HUES6 (cell line): Measurements from ENCODE around the gene LITAF.

Experiments used
- H3K27ac ChIP-seq: 2 replicates; pipeline ENCODE4 v1.7.0; 2013; ENCODE audit warnings: low read depth, mild to moderate bottlenecking, low read length, inconsistent platforms
- H3K27me3 ChIP-seq: 2 replicates; pipeline ENCODE4 v1.6.1; 2013; ENCODE audit warnings: low read length; ENCODE audit not compliant: control insufficient read depth, insufficient read depth
- H3K36me3 ChIP-seq: 2 replicates; pipeline ENCODE4 v1.6.1; 2013; ENCODE audit warnings: low read length; ENCODE audit not compliant: control insufficient read depth, insufficient read depth
- H3K4me1 ChIP-seq: 2 replicates; pipeline ENCODE4 v1.6.1; 2013; ENCODE audit warnings: low read length; ENCODE audit not compliant: control insufficient read depth, insufficient read depth
- H3K4me3 ChIP-seq: 2 replicates; pipeline ENCODE4 v1.5.1; 2013; ENCODE audit warnings: low read depth, low read length
- H3K9ac ChIP-seq: one replicate; pipeline ENCODE4 v1.6.1; 2013; ENCODE audit warnings: mild to moderate bottlenecking, low read length
- H3K9me3 ChIP-seq: 2 replicates; pipeline ENCODE4 v1.6.1; 2013; ENCODE audit warnings: low read depth, low read length; ENCODE audit not compliant: control insufficient read depth, insufficient read depth

LITAF gene

GRCh38 chr16:11502239-11502638 is 84.5 kb downstream of the LITAF start:
- H3K27me3 ChIP-seq = no peaks in the 10 kb centered on the region
- no peak overlapping the region for H3K27ac ChIP-seq
- no peaks in the 10 kb centered on the region for H3K9me3 ChIP-seq
- H3K9ac ChIP-seq = no peak overlapping the region
- H3K4me3 ChIP-seq = no peak overlapping the region
- H3K4me1 ChIP-seq = peaks cover 35% of the 10 kb centered on the region
- no peaks in the 10 kb centered on the region for H3K36me3 ChIP-seq

DNA sequence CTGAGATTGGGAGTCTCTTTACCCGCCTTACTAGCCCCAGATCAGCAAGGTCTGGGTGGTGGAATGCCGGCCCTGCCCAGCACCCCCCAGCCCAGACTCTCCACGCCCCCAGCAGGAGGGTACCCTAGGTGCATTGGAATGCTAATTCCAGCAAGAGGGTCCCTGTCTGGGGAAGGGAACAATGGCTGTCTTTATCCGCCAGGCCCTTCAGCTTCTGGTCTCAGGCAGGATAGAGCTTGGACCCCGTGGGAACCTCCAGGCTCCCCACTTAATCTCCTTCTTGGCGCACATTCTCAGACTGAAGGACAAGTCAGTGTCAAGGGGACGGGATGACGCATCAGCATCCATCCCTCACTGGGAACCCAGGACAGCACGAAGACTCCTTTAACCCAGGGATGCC is 85.1 kb downstream of the LITAF start:
- no peak overlapping the region for H3K27ac ChIP-seq
- H3K4me3 ChIP-seq = peak overlapping the region; percentile 35; the same call in 1 of the 2 replicates
- H3K9me3 ChIP-seq = no peaks in the 10 kb centered on the region
- no peaks in the 10 kb centered on the region for H3K27me3 ChIP-seq
- H3K36me3 ChIP-seq = no peaks in the 10 kb centered on the region
- no peak overlapping the region for H3K9ac ChIP-seq
- H3K4me1 ChIP-seq = peaks cover 41% of the 10 kb centered on the region

GRCh38 chr16:11500700-11501346 is 85.9 kb downstream of the LITAF start:
- Histone ChIP-seq H3K4me1 (peaks cover 38% of the 10 kb centered on the region), H3K4me3 (0 out of 2 replicates have a peak overlapping the region, but pooled peaks have one; percentile 10), H3K27ac (no peak overlapping the region), H3K9ac (peak overlapping the region; percentile 27), H3K9me3 (no peaks in the 10 kb centered on the region), H3K27me3 (no peaks in the 10 kb centered on the region), H3K36me3 (no peaks in the 10 kb centered on the region)

DNA sequence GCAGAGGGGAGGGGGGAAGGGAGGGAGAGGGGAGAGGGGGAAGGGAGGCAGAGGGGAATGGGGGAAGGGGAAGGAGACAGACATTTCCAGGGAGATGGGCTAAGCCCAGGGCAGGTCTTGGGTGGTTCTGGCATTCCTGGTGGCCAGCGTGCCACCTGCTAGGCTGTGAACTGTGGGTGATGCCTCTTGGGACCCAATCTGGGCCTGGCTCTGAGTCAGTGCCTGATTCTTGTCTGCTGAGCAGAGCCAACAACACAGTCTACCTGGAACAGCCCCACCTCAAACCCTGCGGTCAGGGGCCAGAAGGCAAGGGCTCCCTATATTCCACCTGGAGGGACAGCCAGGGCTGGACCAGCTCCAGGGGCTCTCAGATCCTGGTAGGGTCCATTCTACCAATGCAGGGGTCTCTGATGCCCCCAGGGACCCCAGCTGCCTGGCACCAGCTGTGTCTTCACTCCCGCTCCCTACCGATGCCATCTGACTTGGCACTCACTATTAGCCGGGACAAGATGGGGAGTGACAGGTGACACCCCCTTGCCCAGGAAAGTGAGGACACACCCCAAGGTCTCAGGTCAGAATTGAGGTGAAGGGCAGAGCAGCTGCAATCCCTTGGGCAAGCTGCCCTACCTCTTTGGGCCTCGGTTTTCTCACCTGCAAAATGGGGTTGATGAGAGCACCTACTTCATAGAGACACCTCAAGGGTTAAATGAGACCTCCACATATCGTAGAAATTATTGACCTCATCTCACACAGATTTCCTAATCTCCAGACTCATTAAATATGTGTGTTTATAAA is 87.2 kb downstream of the LITAF start:
- Histone ChIP-seq H3K9me3 (no peaks in the 10 kb centered on the region), H3K4me1 (peaks cover 39% of the 10 kb centered on the region), H3K27me3 (no peaks in the 10 kb centered on the region), H3K36me3 (no peaks in the 10 kb centered on the region), H3K27ac (no peak overlapping the region), H3K9ac (no peak overlapping the region), H3K4me3 (no peak overlapping the region)

DNA sequence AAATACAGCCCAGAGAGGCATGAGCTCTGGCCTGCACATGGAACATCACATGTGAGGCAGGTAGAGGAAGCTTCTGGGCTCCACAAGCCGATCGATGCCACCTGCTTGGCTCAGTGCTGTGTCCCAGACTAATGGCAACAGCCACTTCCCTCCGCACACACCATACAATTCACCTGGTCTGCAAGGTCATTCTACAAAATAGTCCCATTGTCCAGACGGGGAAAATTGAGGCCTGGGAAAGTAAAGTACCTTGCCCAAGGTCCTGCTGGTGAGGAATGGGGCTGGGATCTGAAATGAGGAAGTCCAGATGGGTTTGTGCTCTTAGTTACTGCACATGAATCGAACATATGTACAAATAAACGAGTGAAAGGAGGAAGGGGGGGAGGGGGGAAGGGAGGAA is 88.0 kb downstream of the LITAF start:
- no peaks in the 10 kb centered on the region for H3K27me3 ChIP-seq
- H3K9me3 ChIP-seq = no peaks in the 10 kb centered on the region
- no peak overlapping the region for H3K27ac ChIP-seq
- no peak overlapping the region for H3K9ac ChIP-seq
- H3K4me3 ChIP-seq = no peak overlapping the region
- H3K4me1 ChIP-seq = peaks cover 40% of the 10 kb centered on the region
- no peaks in the 10 kb centered on the region for H3K36me3 ChIP-seq

- Histone ChIP-seq H3K27me3 (no peaks in the 10 kb centered on the region), H3K4me3 (no peak overlapping the region), H3K4me1 (peaks cover 40% of the 10 kb centered on the region), H3K36me3 (no peaks in the 10 kb centered on the region), H3K9me3 (no peaks in the 10 kb centered on the region), H3K9ac (no peak overlapping the region), H3K27ac (peak overlapping the region; percentile 90; the same call in 1 of the 2 replicates)
These were observed 88.8 kb downstream of the LITAF start for GRCh38 chr16:11497851-11498289.
